ENCODE results near the gene PRSS21.

The PRSS21 gene

DNA sequence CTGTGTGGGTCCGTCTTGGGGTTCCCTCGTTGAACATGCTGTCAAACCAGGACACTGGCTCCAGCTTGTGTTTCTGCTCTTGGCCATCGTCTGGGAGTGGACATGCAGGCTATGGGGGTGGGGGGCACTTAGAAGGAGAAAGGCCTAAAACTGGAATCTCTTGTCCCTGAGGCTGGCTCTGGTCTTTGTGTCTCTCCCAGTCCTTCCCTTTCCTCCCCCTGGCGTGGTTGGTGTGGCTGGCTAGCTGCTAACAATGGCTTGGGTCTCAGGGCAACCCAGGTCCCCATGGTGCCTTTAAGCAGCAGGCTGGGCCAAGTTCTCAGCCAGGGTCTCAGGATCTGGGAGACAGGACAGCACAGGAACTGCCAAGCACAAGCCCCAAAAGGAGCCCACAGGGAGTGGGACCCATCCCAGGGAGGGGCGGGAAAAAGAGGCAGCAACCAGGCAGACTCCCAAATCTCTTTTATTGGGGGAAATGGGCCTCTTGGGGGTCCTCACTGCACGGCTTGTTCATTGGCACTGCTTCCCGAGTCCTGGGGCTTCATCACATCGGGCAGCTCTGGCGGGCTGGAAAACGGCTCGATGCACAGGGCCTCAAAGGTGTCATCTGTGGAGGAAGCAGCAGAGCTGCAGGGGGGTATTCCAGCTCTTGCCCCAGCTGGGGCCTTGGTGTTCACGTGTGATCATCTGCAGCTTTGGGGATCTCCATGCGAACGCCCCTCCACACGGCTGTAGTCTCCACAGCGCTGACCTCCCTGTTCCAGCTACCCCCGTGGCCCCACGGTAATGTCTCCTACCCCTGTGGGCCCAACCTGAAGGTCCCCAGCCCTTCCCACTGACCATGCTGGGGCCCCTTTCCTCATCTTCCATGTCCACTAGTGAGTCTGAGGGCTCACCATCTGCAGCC is 45.3 kb upstream of the PRSS21 start:
- DNase-seq (ENCODE audit: low read depth) = no peak
- H3K4me3 ChIP-seq (ENCODE audit: low read depth, low read length) = no peak overlapping the region
- TF ChIP-seq, protein P1, sequence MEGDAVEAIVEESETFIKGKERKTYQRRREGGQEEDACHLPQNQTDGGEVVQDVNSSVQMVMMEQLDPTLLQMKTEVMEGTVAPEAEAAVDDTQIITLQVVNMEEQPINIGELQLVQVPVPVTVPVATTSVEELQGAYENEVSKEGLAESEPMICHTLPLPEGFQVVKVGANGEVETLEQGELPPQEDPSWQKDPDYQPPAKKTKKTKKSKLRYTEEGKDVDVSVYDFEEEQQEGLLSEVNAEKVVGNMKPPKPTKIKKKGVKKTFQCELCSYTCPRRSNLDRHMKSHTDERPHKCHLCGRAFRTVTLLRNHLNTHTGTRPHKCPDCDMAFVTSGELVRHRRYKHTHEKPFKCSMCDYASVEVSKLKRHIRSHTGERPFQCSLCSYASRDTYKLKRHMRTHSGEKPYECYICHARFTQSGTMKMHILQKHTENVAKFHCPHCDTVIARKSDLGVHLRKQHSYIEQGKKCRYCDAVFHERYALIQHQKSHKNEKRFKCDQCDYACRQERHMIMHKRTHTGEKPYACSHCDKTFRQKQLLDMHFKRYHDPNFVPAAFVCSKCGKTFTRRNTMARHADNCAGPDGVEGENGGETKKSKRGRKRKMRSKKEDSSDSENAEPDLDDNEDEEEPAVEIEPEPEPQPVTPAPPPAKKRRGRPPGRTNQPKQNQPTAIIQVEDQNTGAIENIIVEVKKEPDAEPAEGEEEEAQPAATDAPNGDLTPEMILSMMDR (IDR thresholded peaks at IDR 0.05; ENCODE audit: control insufficient read depth, extremely low read depth, insufficient read depth) = no peak

DNA sequence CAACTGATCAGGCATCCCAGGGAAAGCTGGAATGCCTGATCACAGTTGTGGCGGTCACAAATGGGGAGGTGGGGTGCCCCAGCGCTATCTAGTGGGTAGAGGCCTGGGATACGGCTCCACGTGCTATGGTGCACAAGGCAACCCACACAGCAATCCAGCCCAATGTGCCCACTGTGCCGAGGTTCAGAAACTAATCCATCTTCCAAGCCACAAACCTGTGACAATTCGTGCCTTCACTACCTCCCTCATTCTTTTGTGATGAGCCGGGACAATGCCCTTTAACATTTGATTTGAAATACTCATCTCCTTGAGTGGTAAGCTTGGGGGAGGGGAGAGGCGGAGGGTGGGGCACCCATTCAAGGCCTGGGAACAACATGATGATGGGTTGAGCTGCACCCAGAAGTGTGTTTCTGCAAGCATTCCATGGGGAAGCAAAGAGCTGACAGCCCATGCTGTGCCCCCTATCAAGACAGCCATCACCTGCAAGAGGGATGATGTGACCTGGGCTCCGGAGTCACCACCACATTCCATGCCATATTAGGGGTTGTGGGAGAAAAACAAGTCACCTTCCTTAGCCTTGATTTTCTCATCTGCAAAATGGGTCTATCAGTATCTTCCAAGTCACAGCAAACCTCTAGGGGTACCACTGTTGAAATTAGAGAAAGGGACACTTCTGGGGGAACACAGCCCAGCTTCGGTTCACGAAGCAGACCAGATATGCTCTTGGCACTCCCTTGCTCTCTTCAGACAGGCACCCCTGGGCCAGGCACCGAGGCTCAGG is 43.7 kb upstream of the PRSS21 start:
- TF ChIP-seq, protein P1 (IDR thresholded peaks at IDR 0.05; ENCODE audit: control insufficient read depth, extremely low read depth, insufficient read depth) = no peak
- H3K4me3 ChIP-seq (ENCODE audit: low read depth, low read length) = no peak overlapping the region
- no peak for DNase-seq (ENCODE audit: low read depth)

DNA sequence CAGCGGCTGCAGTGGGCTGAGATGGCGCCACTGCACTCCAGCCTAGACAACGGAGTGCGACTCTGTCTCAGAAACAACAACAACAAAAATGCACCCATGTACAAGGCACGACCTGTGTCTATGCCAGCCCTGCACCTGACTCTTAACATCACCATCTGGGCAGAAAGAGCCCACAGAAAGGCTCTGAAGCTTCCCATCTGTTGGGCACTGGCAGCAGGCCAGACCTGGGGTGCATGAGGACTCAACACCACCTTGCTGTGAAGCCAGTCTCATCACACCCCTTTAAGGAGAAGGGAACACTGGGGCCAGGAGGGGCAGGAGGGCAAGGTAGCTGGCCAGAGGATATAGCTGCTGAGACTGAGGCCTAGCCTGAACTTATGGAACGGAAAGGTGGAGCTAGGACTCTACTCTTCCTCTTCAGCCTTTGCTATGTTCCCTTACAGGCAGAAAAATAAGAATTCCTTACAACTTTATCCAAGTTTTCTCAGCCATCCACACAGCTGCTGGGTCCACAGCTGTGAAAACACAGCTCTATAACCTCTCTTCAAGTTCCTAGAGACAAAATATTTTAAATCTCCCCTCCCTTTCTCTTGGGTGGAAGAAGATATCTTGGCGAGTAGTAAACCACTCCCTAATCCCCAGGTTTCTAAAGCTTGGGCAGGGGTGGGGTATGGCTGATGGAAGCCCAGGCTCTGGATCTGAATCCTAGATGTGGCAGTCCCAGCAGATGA is 42.7 kb upstream of the PRSS21 start:
- TF ChIP-seq, protein P1 (IDR thresholded peaks at IDR 0.05; ENCODE audit: control insufficient read depth, extremely low read depth, insufficient read depth) = no peak
- no peak for DNase-seq (ENCODE audit: low read depth)
- H3K4me3 ChIP-seq (ENCODE audit: low read depth, low read length) = no peak overlapping the region

DNA sequence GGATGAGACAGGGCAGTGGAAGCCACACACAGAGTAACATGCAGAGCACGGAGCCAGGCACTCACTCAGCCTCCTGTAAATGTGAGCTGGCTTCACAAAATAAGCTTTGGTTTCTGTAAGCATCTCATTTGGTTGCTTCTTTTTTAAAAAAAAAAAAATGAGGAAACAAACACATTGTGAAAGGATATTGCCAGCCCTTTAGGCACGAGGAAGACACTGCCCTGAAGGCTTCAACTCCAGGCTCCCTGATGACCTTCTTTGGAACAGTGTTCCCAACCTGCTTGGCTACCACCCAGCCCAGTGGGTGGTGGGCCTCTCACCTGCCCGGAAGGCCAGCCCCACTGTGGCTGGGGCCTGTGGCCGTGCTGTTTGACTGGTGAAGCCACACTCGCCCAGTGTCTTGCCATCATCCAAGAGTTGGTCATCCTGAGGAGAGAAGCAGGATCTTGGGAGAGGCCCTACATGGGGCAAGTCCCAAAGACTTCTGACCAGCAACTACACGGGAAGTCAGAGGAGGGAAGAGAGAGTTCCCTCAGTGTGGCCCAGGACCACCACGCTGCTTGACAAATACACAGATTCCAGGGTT is 41.8 kb upstream of the PRSS21 start:
- no peak for DNase-seq (ENCODE audit: low read depth)
- TF ChIP-seq, protein P1 (IDR thresholded peaks at IDR 0.05; ENCODE audit: control insufficient read depth, extremely low read depth, insufficient read depth) = no peak
- peak overlapping the region; percentile 75; the same call in 1 of the 2 replicates for H3K4me3 ChIP-seq (ENCODE audit: low read depth, low read length)

DNA sequence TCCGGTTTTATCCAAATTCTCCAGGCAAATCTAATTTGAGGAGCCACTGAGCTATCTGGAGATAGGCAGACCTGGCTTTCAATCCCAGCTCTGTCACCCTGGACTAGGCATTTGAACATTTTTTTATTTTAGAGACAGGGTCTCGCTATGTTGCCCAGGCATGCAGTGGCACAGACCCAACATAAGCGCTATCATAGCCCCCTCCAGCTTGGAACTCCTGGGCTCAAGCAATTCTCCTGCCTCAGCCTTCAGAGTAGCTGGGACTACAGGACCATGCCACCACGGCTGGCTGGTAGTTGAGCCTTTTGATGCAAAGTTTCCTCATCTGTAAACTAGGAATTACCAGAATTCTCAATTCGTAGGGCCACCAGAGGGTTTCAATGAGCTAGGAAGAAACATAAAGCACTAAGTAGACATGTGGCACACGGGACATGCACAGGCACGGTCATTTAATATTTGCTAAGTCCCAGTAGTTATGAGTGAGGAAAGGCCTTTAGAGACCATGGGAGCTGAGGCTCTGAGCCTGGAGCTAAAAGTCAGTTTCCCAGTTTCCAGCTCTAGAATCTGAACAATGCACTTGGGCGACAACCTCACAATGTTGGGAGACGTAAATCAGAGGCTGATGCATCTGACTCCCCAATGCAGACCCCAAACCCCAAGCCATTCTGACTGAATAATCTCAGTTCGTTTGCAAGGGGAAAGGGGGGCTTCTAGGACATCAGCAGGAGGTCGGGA is 41.1 kb upstream of the PRSS21 start:
- TF ChIP-seq, protein P1 (IDR thresholded peaks at IDR 0.05; ENCODE audit: control insufficient read depth, extremely low read depth, insufficient read depth) = no peak
- no peak for DNase-seq (ENCODE audit: low read depth)

More for the DNA sequence above, 41.1 kb upstream of the PRSS21 start:
- peak overlapping the region; percentile 75 for H3K4me3 ChIP-seq (ENCODE audit: low read depth, low read length)
